Natural killer cell treated with Interleukin-12 subunit alpha and Interleukin-12 subunit beta and Interleukin-15 and Interleukin-18, amount 100 ng/mL, for 72 hours (primary cell): ENCODE results near the gene SLC25A26. TPM values are rescaled to one million over a fixed set of nuclear protein-coding genes. Genes with fewer than 3 reads are reported as not detected.

Experiments
- ATAC-seq, 2 donors: fragments of 150-1000 bp; cut with Tn5 transposase in 1 of 2; sonication (Bioruptor Pico), chemical (Tn5 transposase) in 1 of 2; 2 replicates each; pipeline ENCODE4 v1.10.0; 2021
- DNase-seq: peaks from one replicate; pipeline ENCODE4 v3.0.0; 2022; ENCODE audit warnings: low spot score
- H3K27ac Mint-ChIP-seq, 2 donors: 1 replicate in 1 of 2; 2 replicates in 1 of 2; pipeline ENCODE4 v1.8.0; 2022; ENCODE audit warnings: mixed read lengths in 2 of 2, mild to moderate bottlenecking in 1 of 2, moderate library complexity in 1 of 2
- H3K27me3 Mint-ChIP-seq, 2 donors: 1 replicate in 1 of 2; 2 replicates in 1 of 2; pipeline ENCODE4 v1.8.0; 2022; ENCODE audit warnings: mixed read lengths in 2 of 2
- H3K36me3 Mint-ChIP-seq: one replicate; pipeline ENCODE4 v1.8.0; 2022; ENCODE audit warnings: mixed read lengths
- H3K4me1 Mint-ChIP-seq, 2 donors: 1 replicate in 1 of 2; 2 replicates in 1 of 2; pipeline ENCODE4 v1.8.0; 2022; ENCODE audit warnings: low read depth in 2 of 2, mixed read lengths in 2 of 2, mild to moderate bottlenecking in 1 of 2
- H3K4me3 Mint-ChIP-seq: one replicate; pipeline ENCODE4 v1.8.0; 2022; ENCODE audit warnings: mixed read lengths
- H3K9me3 Mint-ChIP-seq: 2 replicates; pipeline ENCODE4 v1.8.0; 2022; ENCODE audit warnings: mixed read lengths
- total RNA-seq, 2 donors: library from RNA; stranded (reverse); gene quantifications; one replicate each; pipeline ENCODE4 v1.2.3, GENCODE V29; 2022

Gene SLC25A26
- total RNA-seq, 2 donors from 2014 or later: 19.4 to 22.3 TPM

GRCh38 chr3:66395635-66396034 lies 174.8 kb downstream of the SLC25A26 start:
- no peak overlapping the region for H3K27ac Mint-ChIP-seq
- ATAC-seq (no peak), DNase-seq (no peak)
- H3K4me3 Mint-ChIP-seq: no peak overlapping the region
- no peaks in the 10 kb centered on the region for H3K27me3 Mint-ChIP-seq
- H3K36me3 Mint-ChIP-seq: peaks cover 4% of the 10 kb centered on the region
- no peaks in the 10 kb centered on the region for H3K9me3 Mint-ChIP-seq
- peaks cover 23 to 34% of the 10 kb centered on the region in 2 donors for H3K4me1 Mint-ChIP-seq

GRCh38 chr3:66396161-66396760 lies 175.5 kb downstream of the SLC25A26 start:
- Mint-ChIP-seq H3K27me3 (no peaks in the 10 kb centered on the region), H3K9me3 (no peaks in the 10 kb centered on the region), H3K4me1 (peaks cover 23 to 34% of the 10 kb centered on the region in 2 donors), H3K27ac (no peak overlapping the region), H3K4me3 (no peak overlapping the region), H3K36me3 (peaks cover 4% of the 10 kb centered on the region)
- no peak for DNase-seq
- no peak for ATAC-seq

GRCh38 chr3:66396888-66397287 lies 176.1 kb downstream of the SLC25A26 start:
- Mint-ChIP-seq H3K9me3 (no peaks in the 10 kb centered on the region), H3K4me1 (peaks cover 23 to 34% of the 10 kb centered on the region in 2 donors), H3K27ac (no peak overlapping the region), H3K36me3 (peaks cover 4% of the 10 kb centered on the region), H3K27me3 (no peaks in the 10 kb centered on the region), H3K4me3 (no peak overlapping the region)
- ATAC-seq: no peak
- DNase-seq: no peak

- no peak overlapping the region for H3K4me3 Mint-ChIP-seq
- peaks cover 16 to 29% of the 10 kb centered on the region in 2 donors for H3K4me1 Mint-ChIP-seq
- H3K36me3 Mint-ChIP-seq: no peaks in the 10 kb centered on the region
- no peaks in the 10 kb centered on the region for H3K9me3 Mint-ChIP-seq
- DNase-seq: no peak
- no peak for ATAC-seq
- no peaks in the 10 kb centered on the region for H3K27me3 Mint-ChIP-seq
- H3K27ac Mint-ChIP-seq: no peak overlapping the region
Measured at GRCh38 chr3:66397745-66398144, 176.9 kb downstream of the SLC25A26 start.

GRCh38 chr3:66398228-66399025 lies 177.6 kb downstream of the SLC25A26 start:
- Mint-ChIP-seq H3K36me3 (no peaks in the 10 kb centered on the region), H3K4me1 (peaks cover 13 to 24% of the 10 kb centered on the region in 2 donors)

GRCh38 chr3:66399529-66400232 lies 178.9 kb downstream of the SLC25A26 start:
- H3K4me3 Mint-ChIP-seq: no peak overlapping the region

More at GRCh38 chr3:66398228-66399025, 177.6 kb downstream of the SLC25A26 start:
- Mint-ChIP-seq H3K9me3 (no peaks in the 10 kb centered on the region), H3K27me3 (no peaks in the 10 kb centered on the region), H3K27ac (no peak overlapping the region), H3K4me3 (no peak overlapping the region)
- ATAC-seq: no peak
- DNase-seq: no peak

GRCh38 chr3:66400411-66401156 lies 179.8 kb downstream of the SLC25A26 start:
- no peak overlapping the region for H3K27ac Mint-ChIP-seq
- H3K27me3 Mint-ChIP-seq: no peaks in the 10 kb centered on the region
- no peaks in the 10 kb centered on the region for H3K9me3 Mint-ChIP-seq
- H3K4me3 Mint-ChIP-seq: no peak overlapping the region
- no peaks in the 10 kb centered on the region for H3K36me3 Mint-ChIP-seq
- ATAC-seq (no peak), DNase-seq (no peak)
- H3K4me1 Mint-ChIP-seq: peaks cover 0 to 7% of the 10 kb centered on the region in 2 donors

More at GRCh38 chr3:66399529-66400232, 178.9 kb downstream of the SLC25A26 start:
- Mint-ChIP-seq H3K9me3 (no peaks in the 10 kb centered on the region), H3K4me1 (peaks cover under 1 to 12% of the 10 kb centered on the region in 2 donors), H3K27ac (no peak overlapping the region), H3K27me3 (no peaks in the 10 kb centered on the region), H3K36me3 (no peaks in the 10 kb centered on the region)
- ATAC-seq: no peak
- no peak for DNase-seq

GRCh38 chr3:66401157-66401550 lies 180.4 kb downstream of the SLC25A26 start:
- DNase-seq (no peak), ATAC-seq (no peak)
- no peaks in the 10 kb centered on the region for H3K36me3 Mint-ChIP-seq
- H3K9me3 Mint-ChIP-seq: no peaks in the 10 kb centered on the region
- H3K27ac Mint-ChIP-seq: no peak overlapping the region
- H3K4me3 Mint-ChIP-seq: no peak overlapping the region
- peaks cover 0 to 7% of the 10 kb centered on the region in 2 donors for H3K4me1 Mint-ChIP-seq
- H3K27me3 Mint-ChIP-seq: no peaks in the 10 kb centered on the region

- no peak for ATAC-seq
Measured at GRCh38 chr3:66401675-66402491, 181.1 kb downstream of the SLC25A26 start.

GRCh38 chr3:66402596-66403290 lies 181.9 kb downstream of the SLC25A26 start:
- DNase-seq: no peak
- Mint-ChIP-seq H3K9me3 (no peaks in the 10 kb centered on the region), H3K4me1 (peaks cover 0 to 7% of the 10 kb centered on the region in 2 donors), H3K27me3 (no peaks in the 10 kb centered on the region), H3K27ac (no peak overlapping the region), H3K36me3 (no peaks in the 10 kb centered on the region), H3K4me3 (no peak overlapping the region)
- ATAC-seq: no peak

More at GRCh38 chr3:66401675-66402491, 181.1 kb downstream of the SLC25A26 start:
- Mint-ChIP-seq H3K36me3 (no peaks in the 10 kb centered on the region), H3K4me3 (no peak overlapping the region), H3K27me3 (no peaks in the 10 kb centered on the region), H3K27ac (no peak overlapping the region), H3K9me3 (no peaks in the 10 kb centered on the region), H3K4me1 (peaks cover 0 to 7% of the 10 kb centered on the region in 2 donors)
- DNase-seq: no peak

GRCh38 chr3:66403323-66403990 lies 182.7 kb downstream of the SLC25A26 start:
- Mint-ChIP-seq H3K4me3 (no peak overlapping the region), H3K9me3 (no peaks in the 10 kb centered on the region)

GRCh38 chr3:66404197-66404596 lies 183.4 kb downstream of the SLC25A26 start:
- no peaks in the 10 kb centered on the region for H3K27me3 Mint-ChIP-seq
- DNase-seq: no peak
- H3K36me3 Mint-ChIP-seq: no peaks in the 10 kb centered on the region
- H3K4me3 Mint-ChIP-seq: no peak overlapping the region
- no peaks in the 10 kb centered on the region for H3K9me3 Mint-ChIP-seq
- ATAC-seq: no peak
- no peaks in the 10 kb centered on the region for H3K4me1 Mint-ChIP-seq
- H3K27ac Mint-ChIP-seq: no peak overlapping the region

More at GRCh38 chr3:66403323-66403990, 182.7 kb downstream of the SLC25A26 start:
- ATAC-seq: no peak
- Mint-ChIP-seq H3K36me3 (no peaks in the 10 kb centered on the region), H3K27ac (no peak overlapping the region), H3K4me1 (no peaks in the 10 kb centered on the region), H3K27me3 (no peaks in the 10 kb centered on the region)
- DNase-seq: no peak
